H9 (cell line): ENCODE results near the gene CALML5. TPM values are rescaled to one million over a fixed set of nuclear protein-coding genes. Genes with fewer than 3 reads are reported as not detected.

Source experiments
- DNase-seq: peaks from one replicate; pipeline ENCODE4 v3.0.0-alpha.2; 2017
- H2AFZ ChIP-seq: one replicate; pipeline ENCODE4 v1.6.1; 2013; ENCODE audit warnings: mild to moderate bottlenecking, low read length, control low read depth, moderate library complexity
- H2AK5ac ChIP-seq: 2 replicates; pipeline ENCODE4 v1.6.1; 2013; ENCODE audit warnings: low read length, control low read depth, mixed read lengths; ENCODE audit not compliant: insufficient read length
- H2BK120ac ChIP-seq: one replicate; pipeline ENCODE4 v1.6.1; 2013; ENCODE audit warnings: low read depth, mild to moderate bottlenecking, low read length, control low read depth, inconsistent platforms; ENCODE audit not compliant: poor library complexity, severe bottlenecking
- H2BK12ac ChIP-seq: 2 replicates; pipeline ENCODE4 v1.6.1; 2013; ENCODE audit warnings: low read length, control low read depth, mixed read lengths, low read depth; ENCODE audit not compliant: insufficient read length
- H2BK15ac ChIP-seq: 2 replicates; pipeline ENCODE4 v1.6.1; 2013; ENCODE audit warnings: low read depth, low read length, control low read depth
- H2BK20ac ChIP-seq: one replicate; pipeline ENCODE4 v1.6.1; 2013; ENCODE audit warnings: low read depth, mild to moderate bottlenecking, low read length, control low read depth, inconsistent platforms; ENCODE audit not compliant: poor library complexity, severe bottlenecking
- H2BK5ac ChIP-seq: 2 replicates; pipeline ENCODE4 v1.6.1; 2013; ENCODE audit warnings: low read length, control low read depth, mixed read lengths; ENCODE audit not compliant: insufficient read length
- H3K14ac ChIP-seq: 2 replicates; pipeline ENCODE4 v1.6.1; 2013; ENCODE audit warnings: low read length, control low read depth; ENCODE audit not compliant: insufficient read depth
- H3K18ac ChIP-seq: 2 replicates; pipeline ENCODE4 v1.6.1; 2013; ENCODE audit warnings: low read depth, mild to moderate bottlenecking, mixed read lengths, low read length, control low read depth; ENCODE audit not compliant: insufficient read length
- H3K23ac ChIP-seq: 2 replicates; pipeline ENCODE4 v1.6.1; 2013; ENCODE audit warnings: low read length, control low read depth, mixed read lengths, low read depth; ENCODE audit not compliant: insufficient read length
- H3K23me2 ChIP-seq: 2 replicates; pipeline ENCODE4 v1.6.1; 2013; ENCODE audit warnings: low read depth, mild to moderate bottlenecking, mixed read lengths, low read length, control low read depth; ENCODE audit not compliant: insufficient read length, poor library complexity, severe bottlenecking
- H3K27ac ChIP-seq: 2 replicates; pipeline ENCODE4 v1.5.1; 2013; ENCODE audit warnings: low read length, control low read depth, mixed read lengths, low read depth; ENCODE audit not compliant: insufficient read length
- H3K27me3 ChIP-seq: 2 replicates; pipeline ENCODE4 v1.6.1; 2013; ENCODE audit warnings: low read length, control low read depth, inconsistent platforms; ENCODE audit not compliant: insufficient read depth
- H3K4ac ChIP-seq: 2 replicates; pipeline ENCODE4 v1.6.1; 2013; ENCODE audit warnings: low read depth, mild to moderate bottlenecking, control low read depth, inconsistent platforms, low read length, moderate library complexity
- H3K4me1 ChIP-seq: 2 replicates; pipeline ENCODE4 v1.6.1; 2013; ENCODE audit warnings: low read length, control low read depth, inconsistent platforms; ENCODE audit not compliant: insufficient read depth
- H3K4me2 ChIP-seq: 2 replicates; pipeline ENCODE4 v1.6.1; 2013; ENCODE audit warnings: low read length, control low read depth, mixed read lengths; ENCODE audit not compliant: insufficient read length, insufficient read depth
- H3K56ac ChIP-seq: 2 replicates; pipeline ENCODE4 v1.6.1; 2013; ENCODE audit warnings: low read depth, mild to moderate bottlenecking, mixed read lengths, low read length, control low read depth; ENCODE audit not compliant: insufficient read length
- H3K79me1 ChIP-seq: 2 replicates; pipeline ENCODE4 v1.6.1; 2013; ENCODE audit warnings: low read depth, mild to moderate bottlenecking, moderate library complexity, low read length, control low read depth, inconsistent platforms; ENCODE audit not compliant: insufficient read depth, poor library complexity, severe bottlenecking
- H3K79me2 ChIP-seq: 2 replicates; pipeline ENCODE4 v1.6.1; 2013; ENCODE audit warnings: low read length, control low read depth, inconsistent platforms; ENCODE audit not compliant: insufficient read depth
- H3K9ac ChIP-seq: 2 replicates; pipeline ENCODE4 v1.6.1; 2013; ENCODE audit warnings: low read length, control low read depth, mixed read lengths; ENCODE audit not compliant: insufficient read length; ENCODE audit errors: extremely low read depth
- H3K9me3 ChIP-seq: one replicate; pipeline ENCODE4 v1.6.1; 2013; ENCODE audit warnings: low read depth, low read length, inconsistent platforms; ENCODE audit not compliant: control insufficient read depth
- H3T11ph ChIP-seq: one replicate; pipeline ENCODE4 v1.6.1; 2013; ENCODE audit warnings: mild to moderate bottlenecking, low read length, control low read depth, inconsistent platforms
- H4K20me1 ChIP-seq: one replicate; pipeline ENCODE4 v1.6.1; 2013; ENCODE audit not compliant: control insufficient read depth, insufficient read length, insufficient read depth
- H4K5ac ChIP-seq: 2 replicates; pipeline ENCODE4 v1.6.1; 2013; ENCODE audit warnings: low read depth, mild to moderate bottlenecking, mixed read lengths, low read length, control low read depth; ENCODE audit not compliant: insufficient read length
- H4K8ac ChIP-seq: replicated peaks from 2 replicates; pipeline ENCODE4 v1.6.1; 2013; ENCODE audit warnings: low read length, control low read depth, mixed read lengths, low read depth; ENCODE audit not compliant: insufficient read length
- H4K91ac ChIP-seq: 2 replicates; pipeline ENCODE4 v1.6.1; 2013; ENCODE audit warnings: low read depth, mild to moderate bottlenecking, moderate library complexity, mixed read lengths, low read length, control low read depth; ENCODE audit not compliant: insufficient read length
- H3K27ac Mint-ChIP-seq, 3 experiments: 2 replicates in 2 of 3; 3 replicates in 1 of 3; pipeline ENCODE4 v1.8.0; 2020 to 2021; ENCODE audit warnings: mixed read lengths in 3 of 3, mild to moderate bottlenecking in 1 of 3, moderate library complexity in 1 of 3
- H3K27me3 Mint-ChIP-seq: 2 replicates; pipeline ENCODE4 v1.8.0; 2021; ENCODE audit warnings: low read depth, mild to moderate bottlenecking, moderate library complexity, mixed read lengths
- H3K36me3 Mint-ChIP-seq, 3 experiments: 2 replicates in 2 of 3; 3 replicates in 1 of 3; pipeline ENCODE4 v1.8.0; 2020 to 2021; ENCODE audit warnings: low read depth in 3 of 3, mixed read lengths in 3 of 3; ENCODE audit not compliant: insufficient read depth in 1 of 3
- H3K4me1 Mint-ChIP-seq, 2 experiments: 2 replicates each; pipeline ENCODE4 v1.8.0; 2020; ENCODE audit warnings: mixed read lengths in 2 of 2
- H3K4me3 Mint-ChIP-seq, 2 experiments: 2 replicates in 1 of 2; 3 replicates in 1 of 2; pipeline ENCODE4 v1.8.0; 2020 to 2021; ENCODE audit warnings: mild to moderate bottlenecking in 2 of 2, mixed read lengths in 2 of 2, moderate library complexity in 1 of 2
- H3K9me3 Mint-ChIP-seq, 2 experiments: 2 replicates in 1 of 2; 3 replicates in 1 of 2; pipeline ENCODE4 v1.8.0; 2020; ENCODE audit warnings: mild to moderate bottlenecking in 2 of 2, mixed read lengths in 2 of 2, moderate library complexity in 1 of 2
- WGBS: extraction: QIAGEN DNeasy Blood & Tissue Kit; methylation state at CpG from one replicate; pipeline ENCODE4 v1.1.7; 2013; ENCODE audit warnings: missing lambda C conversion rate, low lambda C conversion rate, mixed read lengths; ENCODE audit not compliant: insufficient read length; ENCODE audit errors: extremely low coverage; 5-methylcytosine and 5-hydroxymethylcytosine counted together
- total RNA-seq: library from RNA; stranded (reverse); gene quantifications from 2 replicates; pipeline ENCODE4 v1.2.1, GENCODE V29; 2021
- TF ChIP-seq, protein P1 (sequence below): fragments of 200-600 bp; sonication (generic); conservative IDR thresholded peaks from 3 replicates; pipeline ENCODE4 v1.8.0; 2021; ENCODE audit warnings: antibody characterized with exemption, mild to moderate bottlenecking

CALML5 gene
- total RNA-seq, 1 experiment from 2014 or later: not detected

- no peaks in the 10 kb centered on the region for H3K79me2 ChIP-seq
- H2BK20ac ChIP-seq: no peak overlapping the region
- no CpG with 5 or more reads among the region's 9 CpGs for WGBS
- no peak overlapping the region for H3K56ac ChIP-seq
- no peak overlapping the region for H3K4me3 Mint-ChIP-seq
- no peak overlapping the region for H3K4me2 ChIP-seq
- no peak overlapping the region for H3K9ac ChIP-seq
- no peaks in the 10 kb centered on the region for H3K23me2 ChIP-seq
- no peaks in the 10 kb centered on the region for H3K79me1 ChIP-seq
- H3K27ac Mint-ChIP-seq: no peak overlapping the region
- no peak overlapping the region for H4K5ac ChIP-seq
- no peak overlapping the region for H3K4ac ChIP-seq
- no peak overlapping the region for H3K23ac ChIP-seq
- no peaks in the 10 kb centered on the region for H3K27me3 ChIP-seq
- peaks cover 18 to 23% of the 10 kb centered on the region in 2 experiments for H3K9me3 Mint-ChIP-seq
- H2BK12ac ChIP-seq: no peak overlapping the region
- no peak overlapping the region for H2AFZ ChIP-seq
- peaks cover 3% of the 10 kb centered on the region in 2 experiments; a peak in 1 of 4 replicates for H3K4me1 Mint-ChIP-seq
- no peaks in the 10 kb centered on the region for H4K20me1 ChIP-seq
- H3K27me3 Mint-ChIP-seq: no peaks in the 10 kb centered on the region; the same call in 1 of the 2 replicates
- no peaks in the 10 kb centered on the region for H3K9me3 ChIP-seq
- no peak overlapping the region for H2BK5ac ChIP-seq
- no peak overlapping the region for H4K91ac ChIP-seq
- H2BK15ac ChIP-seq: no peak overlapping the region
- H3K18ac ChIP-seq: no peak overlapping the region
- no peak overlapping the region for H3T11ph ChIP-seq
- H4K8ac ChIP-seq: no peak overlapping the region
- DNase-seq: no peak
- no peak overlapping the region for H2BK120ac ChIP-seq
- no peak overlapping the region for H3K27ac ChIP-seq
- no peak overlapping the region for H3K14ac ChIP-seq
- TF ChIP-seq, protein P1, sequence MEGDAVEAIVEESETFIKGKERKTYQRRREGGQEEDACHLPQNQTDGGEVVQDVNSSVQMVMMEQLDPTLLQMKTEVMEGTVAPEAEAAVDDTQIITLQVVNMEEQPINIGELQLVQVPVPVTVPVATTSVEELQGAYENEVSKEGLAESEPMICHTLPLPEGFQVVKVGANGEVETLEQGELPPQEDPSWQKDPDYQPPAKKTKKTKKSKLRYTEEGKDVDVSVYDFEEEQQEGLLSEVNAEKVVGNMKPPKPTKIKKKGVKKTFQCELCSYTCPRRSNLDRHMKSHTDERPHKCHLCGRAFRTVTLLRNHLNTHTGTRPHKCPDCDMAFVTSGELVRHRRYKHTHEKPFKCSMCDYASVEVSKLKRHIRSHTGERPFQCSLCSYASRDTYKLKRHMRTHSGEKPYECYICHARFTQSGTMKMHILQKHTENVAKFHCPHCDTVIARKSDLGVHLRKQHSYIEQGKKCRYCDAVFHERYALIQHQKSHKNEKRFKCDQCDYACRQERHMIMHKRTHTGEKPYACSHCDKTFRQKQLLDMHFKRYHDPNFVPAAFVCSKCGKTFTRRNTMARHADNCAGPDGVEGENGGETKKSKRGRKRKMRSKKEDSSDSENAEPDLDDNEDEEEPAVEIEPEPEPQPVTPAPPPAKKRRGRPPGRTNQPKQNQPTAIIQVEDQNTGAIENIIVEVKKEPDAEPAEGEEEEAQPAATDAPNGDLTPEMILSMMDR: no peak
- H3K36me3 Mint-ChIP-seq: peaks cover 5 to 13% (median 6%) of the 10 kb centered on the region in 3 experiments; a peak in 6 of 7 replicates
- H3K4me1 ChIP-seq: no peaks in the 10 kb centered on the region
- H2AK5ac ChIP-seq: no peak overlapping the region
Measured at GRCh38 chr10:5540080-5540479, 40.7 kb upstream of the CALML5 start.
